ENCODE results near the gene KCNMB2.

The KCNMB2 gene

GRCh38 chr3:178804606-178805005 lies 268.4 kb downstream of the KCNMB2 start:
- no peak for DNase-seq (ENCODE audit: low read depth in 2 of 2, low spot score in 1 of 2)

GRCh38 chr3:178805741-178806140 lies 269.5 kb downstream of the KCNMB2 start:
- no peak for DNase-seq (ENCODE audit: low read depth in 2 of 2, low spot score in 1 of 2)

GRCh38 chr3:178806651-178807050 lies 270.4 kb downstream of the KCNMB2 start:
- no peak for DNase-seq (ENCODE audit: low read depth in 2 of 2, low spot score in 1 of 2)

- no peak for DNase-seq (ENCODE audit: low read depth in 2 of 2, low spot score in 1 of 2)
Measured at GRCh38 chr3:178807694-178808093, 271.5 kb downstream of the KCNMB2 start.

GRCh38 chr3:178808748-178809147 lies 272.5 kb downstream of the KCNMB2 start:
- DNase-seq (ENCODE audit: low read depth in 2 of 2, low spot score in 1 of 2), result no peak

- no peak for DNase-seq (ENCODE audit: low read depth in 2 of 2, low spot score in 1 of 2)
Measured at GRCh38 chr3:178810181-178810580, 273.9 kb downstream of the KCNMB2 start.

GRCh38 chr3:178822722-178823121 lies 286.5 kb downstream of the KCNMB2 start:
- DNase-seq (ENCODE audit: low read depth in 2 of 2, low spot score in 1 of 2), result no peak

- no peak for DNase-seq (ENCODE audit: low read depth in 2 of 2, low spot score in 1 of 2)
Measured at GRCh38 chr3:178823150-178823549, 286.9 kb downstream of the KCNMB2 start.

GRCh38 chr3:178823591-178824246 lies 287.5 kb downstream of the KCNMB2 start:
- no peak for DNase-seq (ENCODE audit: low read depth in 2 of 2, low spot score in 1 of 2)

GRCh38 chr3:178826435-178827123 lies 290.3 kb downstream of the KCNMB2 start:
- DNase-seq (ENCODE audit: low read depth in 2 of 2, low spot score in 1 of 2), result no peak

- no peak for DNase-seq (ENCODE audit: low read depth in 2 of 2, low spot score in 1 of 2)
Measured at GRCh38 chr3:178827285-178827856, 291.1 kb downstream of the KCNMB2 start.

- DNase-seq (ENCODE audit: low read depth in 2 of 2, low spot score in 1 of 2), result no peak
Measured at GRCh38 chr3:178833695-178834094, 297.5 kb downstream of the KCNMB2 start.

GRCh38 chr3:178835033-178835432 lies 298.8 kb downstream of the KCNMB2 start:
- DNase-seq (ENCODE audit: low read depth in 2 of 2, low spot score in 1 of 2), result no peak

GRCh38 chr3:178837512-178837911 lies 301.3 kb downstream of the KCNMB2 start:
- DNase-seq (ENCODE audit: low read depth in 2 of 2, low spot score in 1 of 2), result no peak

- no peak for DNase-seq (ENCODE audit: low read depth in 2 of 2, low spot score in 1 of 2)
Measured at GRCh38 chr3:178840586-178840985, 304.4 kb downstream of the KCNMB2 start.

GRCh38 chr3:178841011-178841410 lies 304.8 kb downstream of the KCNMB2 start:
- DNase-seq (ENCODE audit: low read depth in 2 of 2, low spot score in 1 of 2), result no peak

GRCh38 chr3:178844916-178845315 lies 308.7 kb downstream of the KCNMB2 start:
- no peak for DNase-seq (ENCODE audit: low read depth in 2 of 2, low spot score in 1 of 2)

GRCh38 chr3:178845420-178846118 lies 309.3 kb downstream of the KCNMB2 start:
- no peak for DNase-seq (ENCODE audit: low read depth in 2 of 2, low spot score in 1 of 2)

- no peak for DNase-seq (ENCODE audit: low read depth in 2 of 2, low spot score in 1 of 2)
Measured at GRCh38 chr3:178847190-178847589, 311.0 kb downstream of the KCNMB2 start.

- no peak for DNase-seq (ENCODE audit: low read depth in 2 of 2, low spot score in 1 of 2)
Measured at GRCh38 chr3:178849199-178849910, 313.1 kb downstream of the KCNMB2 start.

GRCh38 chr3:178850450-178851190 lies 314.4 kb downstream of the KCNMB2 start:
- DNase-seq (ENCODE audit: low read depth in 2 of 2, low spot score in 1 of 2), result no peak
